ENCODE measurements around the gene CCDC88A. TPM values are rescaled to one million over a fixed set of nuclear protein-coding genes. Genes with fewer than 3 reads are reported as not detected.
"Not testable (repeated sequence)": the region's sequence is repeated elsewhere in the genome, so short reads cannot be mapped to it uniquely, and the experiment has no call there.

CCDC88A gene
- total RNA-seq, 1 experiment from 2014 or later = 134 TPM

DNA sequence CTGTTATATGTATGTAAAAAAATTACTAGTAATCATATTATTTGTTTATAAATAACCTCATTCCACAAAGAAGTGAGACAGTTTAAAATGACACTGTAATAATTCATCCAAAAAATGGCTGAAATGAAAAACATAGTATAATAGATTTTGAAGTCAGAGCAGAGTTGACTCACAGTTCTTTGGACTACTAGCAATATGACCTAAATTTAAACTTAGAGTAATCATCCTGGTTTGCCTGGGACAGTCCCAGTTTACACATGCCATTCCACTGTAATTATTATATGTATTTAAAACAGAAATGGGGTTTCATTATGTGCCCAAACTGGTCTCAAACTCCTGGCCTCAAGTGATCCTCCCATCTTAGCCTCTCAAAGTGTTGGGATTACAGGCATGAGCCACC is 48.3 kb downstream of the CCDC88A start:
- Histone ChIP-seq H3K4me3 (no peak overlapping the region), H3K27ac (no peak overlapping the region), H3K27me3 (no peaks in the 10 kb centered on the region), H3K9me3 (replicated peaks) (no peaks in the 10 kb centered on the region), H3K36me3 (peaks cover 35% of the 10 kb centered on the region), H3K4me1 (no peaks in the 10 kb centered on the region)
- no peak for DNase-seq

DNA sequence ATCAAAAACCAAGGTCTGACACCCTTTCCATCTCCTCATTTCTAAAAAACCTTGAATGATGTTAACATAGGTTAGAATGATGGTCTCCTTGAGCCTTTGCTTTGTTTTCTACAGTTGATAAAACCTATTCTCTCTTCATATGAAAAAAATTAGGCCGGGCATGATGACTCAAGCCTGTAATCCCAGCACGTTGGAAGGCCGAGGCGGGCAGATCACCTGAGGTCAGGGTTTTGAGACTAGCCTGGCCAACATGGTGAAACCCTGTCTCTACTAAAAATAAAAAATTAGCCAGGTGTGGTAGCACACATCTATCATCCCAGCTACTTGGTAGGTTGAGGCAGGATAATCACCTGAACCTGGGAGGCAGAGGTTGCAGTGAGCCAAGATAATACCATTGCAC is 49.4 kb downstream of the CCDC88A start:
- no peaks in the 10 kb centered on the region for H3K27me3 ChIP-seq
- no peak overlapping the region for H3K27ac ChIP-seq
- no peak for DNase-seq
- H3K4me3 ChIP-seq = no peak overlapping the region
- no peaks in the 10 kb centered on the region for H3K4me1 ChIP-seq
- peaks cover 35% of the 10 kb centered on the region for H3K36me3 ChIP-seq
- H3K9me3 ChIP-seq (replicated peaks) = no peaks in the 10 kb centered on the region

DNA sequence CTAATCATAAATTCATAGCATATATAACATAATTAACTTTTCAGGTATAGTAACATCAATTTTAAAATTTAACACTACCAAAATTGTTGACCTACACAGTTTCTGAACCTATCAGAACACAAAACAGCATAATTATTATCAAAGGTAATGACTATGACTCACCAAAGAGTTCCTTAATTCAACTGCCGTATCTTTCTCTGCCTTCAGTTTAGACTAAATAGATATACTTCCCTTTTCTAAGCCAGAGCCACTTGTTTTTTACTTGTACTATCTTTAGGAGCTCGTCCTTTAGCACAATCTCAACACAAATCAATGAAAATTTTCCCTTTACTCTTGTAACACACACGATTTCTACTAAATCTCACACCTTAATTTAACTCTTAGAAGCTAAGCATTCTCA is 54.4 kb downstream of the CCDC88A start:
- Histone ChIP-seq H3K4me1 (no peaks in the 10 kb centered on the region), H3K4me3 (no peak overlapping the region), H3K27me3 (no peaks in the 10 kb centered on the region), H3K36me3 (peaks cover 30% of the 10 kb centered on the region), H3K27ac (no peak overlapping the region), H3K9me3 (replicated peaks) (no peaks in the 10 kb centered on the region)
- DNase-seq = no peak

DNA sequence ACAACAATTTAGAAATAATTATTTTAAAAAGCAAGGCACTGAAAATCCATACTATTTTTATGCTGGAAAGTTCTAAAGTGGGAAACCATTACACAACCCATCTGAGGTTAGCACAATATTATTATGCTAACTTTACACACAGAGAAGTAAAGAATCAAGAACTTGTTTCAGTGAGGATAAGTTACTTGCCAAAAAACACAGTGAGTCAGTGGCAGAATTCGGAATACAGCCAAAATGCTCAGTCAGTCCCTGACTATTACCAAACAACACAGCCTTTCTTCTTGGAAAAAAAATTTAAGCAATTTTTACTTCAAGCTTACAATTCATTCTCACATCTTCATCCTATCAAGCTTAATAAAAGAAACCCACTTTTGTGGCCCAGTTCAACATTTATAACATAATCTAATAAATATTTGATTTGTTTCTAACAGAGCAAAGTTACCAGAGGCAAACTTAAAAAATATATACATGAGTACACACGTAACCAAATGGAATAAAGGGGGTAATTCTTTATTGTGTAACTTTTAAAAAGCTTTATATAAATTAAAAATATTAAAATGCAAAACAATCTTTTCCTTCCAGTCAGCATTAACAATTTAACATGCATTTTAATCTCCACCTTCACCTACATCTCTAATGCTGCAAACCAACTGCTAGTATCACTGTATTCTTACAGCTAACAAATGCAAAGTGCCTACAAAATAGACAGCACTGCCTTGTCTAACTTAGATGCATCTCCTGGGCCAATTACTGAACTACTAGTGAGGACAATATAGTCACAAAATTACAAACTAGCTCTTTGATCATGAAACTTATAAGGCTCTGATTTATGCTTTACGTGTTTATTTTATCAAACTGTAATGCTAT is 55.2 kb downstream of the CCDC88A start:
- Histone ChIP-seq H3K9me3 (replicated peaks) (no peaks in the 10 kb centered on the region), H3K27me3 (no peaks in the 10 kb centered on the region), H3K4me1 (no peaks in the 10 kb centered on the region), H3K36me3 (peaks cover 23% of the 10 kb centered on the region), H3K4me3 (no peak overlapping the region), H3K27ac (no peak overlapping the region)
- DNase-seq = no peak

DNA sequence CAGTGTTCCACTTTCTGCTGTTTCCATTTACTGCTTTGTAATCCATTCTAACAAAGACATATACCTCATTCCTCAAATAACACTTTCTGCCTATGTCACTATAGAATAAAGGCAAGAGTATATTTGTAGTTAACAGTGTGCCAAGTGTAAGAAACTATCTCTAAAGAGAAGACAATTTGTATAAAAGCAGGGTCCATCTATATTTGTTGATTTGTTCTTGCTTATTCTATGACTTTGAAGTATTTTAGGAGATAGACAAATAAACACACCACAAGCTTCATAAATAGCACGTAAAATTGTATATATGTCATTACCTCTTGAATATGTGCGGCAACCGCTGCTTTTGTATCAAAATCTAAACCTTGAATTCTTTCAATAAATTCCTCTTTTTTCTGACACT is 56.0 kb downstream of the CCDC88A start:
- H3K4me1 ChIP-seq = no peaks in the 10 kb centered on the region
- no peak overlapping the region for H3K27ac ChIP-seq
- H3K4me3 ChIP-seq = no peak overlapping the region
- no peaks in the 10 kb centered on the region for H3K9me3 ChIP-seq (replicated peaks)
- no peaks in the 10 kb centered on the region for H3K27me3 ChIP-seq
- H3K36me3 ChIP-seq = peaks cover 23% of the 10 kb centered on the region
- DNase-seq = no peak

DNA sequence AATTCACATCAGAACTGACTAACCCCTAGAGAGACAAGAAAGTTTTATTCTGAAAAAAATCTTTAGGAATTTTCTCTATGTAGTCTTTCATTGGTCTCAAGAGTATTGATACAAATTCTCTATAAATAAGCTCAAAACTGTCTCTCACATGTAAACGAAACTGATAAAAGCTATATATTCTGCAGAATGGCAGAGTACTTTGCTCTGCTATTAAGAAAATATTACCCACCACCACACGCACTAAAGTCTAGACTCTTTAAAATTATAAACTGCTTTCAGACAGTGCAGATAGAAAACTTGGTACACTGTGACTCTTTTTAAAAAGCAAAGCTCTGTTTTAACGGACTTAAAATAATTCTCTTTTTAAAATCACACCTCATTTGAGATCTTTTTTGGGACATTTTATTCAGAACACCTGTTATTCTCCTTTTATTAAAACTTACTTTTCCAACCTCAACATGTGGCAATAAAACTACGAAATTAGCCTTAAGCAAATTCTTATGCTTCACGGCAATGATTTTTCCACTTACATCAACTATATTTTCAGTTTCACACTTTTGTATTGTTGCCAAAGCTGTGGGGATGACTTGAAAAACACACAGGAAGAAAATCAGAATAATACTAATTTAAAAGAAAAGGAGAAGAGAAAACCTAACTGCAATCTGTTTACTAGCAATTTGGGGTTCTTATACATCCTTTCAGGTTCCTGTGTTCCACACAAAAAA is 58.0 kb downstream of the CCDC88A start:
- peaks cover 21% of the 10 kb centered on the region; the same call in 1 of the 2 replicates for H3K36me3 ChIP-seq
- no peaks in the 10 kb centered on the region for H3K4me1 ChIP-seq
- H3K27ac ChIP-seq = no peak overlapping the region
- H3K4me3 ChIP-seq = no peak overlapping the region
- H3K9me3 ChIP-seq (replicated peaks) = no peaks in the 10 kb centered on the region
- H3K27me3 ChIP-seq = no peaks in the 10 kb centered on the region
- DNase-seq = no peak

DNA sequence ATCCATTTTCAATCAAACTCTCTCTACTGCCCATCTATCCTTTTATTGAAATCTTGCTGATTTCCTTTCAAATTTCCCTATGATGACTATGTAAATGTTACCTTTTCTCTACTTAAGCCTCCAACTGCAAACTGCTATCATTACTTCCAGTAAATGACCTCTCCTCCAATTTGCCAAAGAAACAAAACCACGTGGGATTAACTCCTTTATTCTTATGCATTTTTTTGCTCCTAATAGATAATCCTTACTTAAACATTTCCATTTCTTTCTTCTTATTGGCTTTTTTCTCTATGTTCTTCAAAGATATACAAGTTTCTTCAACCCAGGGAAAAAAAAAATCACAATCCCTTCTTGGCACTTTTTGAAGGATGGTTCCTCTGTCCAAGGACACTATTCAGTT is 61.2 kb downstream of the CCDC88A start:
- Histone ChIP-seq H3K27me3 (no peaks in the 10 kb centered on the region), H3K4me1 (no peaks in the 10 kb centered on the region), H3K36me3 (peaks cover 32% of the 10 kb centered on the region), H3K9me3 (replicated peaks) (no peaks in the 10 kb centered on the region), H3K4me3 (no peak overlapping the region), H3K27ac (no peak overlapping the region)
- no peak for DNase-seq

DNA sequence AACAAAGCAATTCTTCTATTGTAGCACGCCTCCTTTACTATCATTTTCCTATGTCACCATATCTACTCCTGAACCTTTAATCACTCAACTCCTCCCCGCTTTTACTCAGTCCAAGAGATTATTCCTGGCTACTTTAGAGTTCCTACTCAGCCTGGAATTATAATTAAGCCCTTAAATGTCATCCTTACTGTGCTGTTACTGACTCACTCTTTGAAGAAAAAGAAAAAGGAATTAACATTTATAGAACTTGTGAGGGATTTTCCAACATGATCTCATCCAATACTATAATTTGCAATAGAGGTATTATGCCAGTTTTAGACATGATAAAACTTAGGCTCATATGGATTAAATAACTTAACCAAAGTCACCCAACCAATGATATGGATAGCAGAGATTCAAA is 61.7 kb downstream of the CCDC88A start:
- H3K27me3 ChIP-seq = no peaks in the 10 kb centered on the region
- peaks cover 35% of the 10 kb centered on the region for H3K36me3 ChIP-seq
- no peaks in the 10 kb centered on the region for H3K4me1 ChIP-seq
- H3K9me3 ChIP-seq (replicated peaks) = no peaks in the 10 kb centered on the region
- DNase-seq = no peak
- H3K4me3 ChIP-seq = no peak overlapping the region
- H3K27ac ChIP-seq = no peak overlapping the region

DNA sequence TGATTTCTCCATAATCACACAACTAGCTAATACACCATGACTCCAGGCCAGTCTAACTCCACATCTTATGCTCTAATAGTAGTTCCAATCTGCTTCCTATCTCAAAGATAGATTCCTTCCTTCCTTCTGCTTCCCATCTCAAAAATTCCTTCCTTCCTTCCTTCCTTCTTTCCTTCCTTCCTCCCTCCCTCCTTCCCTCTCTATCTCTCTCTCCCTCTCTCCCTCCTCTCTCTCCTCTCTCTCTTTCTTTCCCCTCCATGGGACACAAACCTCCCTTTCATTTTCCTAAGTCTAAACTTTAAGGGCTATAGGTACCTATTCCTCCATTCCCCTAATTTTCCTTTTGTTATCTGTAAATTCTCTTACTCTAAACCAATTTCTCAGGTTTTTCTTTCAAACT is 62.5 kb downstream of the CCDC88A start:
- H3K4me3 ChIP-seq = no peak overlapping the region
- no peak for DNase-seq
- H3K36me3 ChIP-seq = peaks cover 37% of the 10 kb centered on the region
- H3K9me3 ChIP-seq (replicated peaks) = no peaks in the 10 kb centered on the region
- no peak overlapping the region for H3K27ac ChIP-seq
- H3K4me1 ChIP-seq = no peaks in the 10 kb centered on the region
- no peaks in the 10 kb centered on the region for H3K27me3 ChIP-seq

DNA sequence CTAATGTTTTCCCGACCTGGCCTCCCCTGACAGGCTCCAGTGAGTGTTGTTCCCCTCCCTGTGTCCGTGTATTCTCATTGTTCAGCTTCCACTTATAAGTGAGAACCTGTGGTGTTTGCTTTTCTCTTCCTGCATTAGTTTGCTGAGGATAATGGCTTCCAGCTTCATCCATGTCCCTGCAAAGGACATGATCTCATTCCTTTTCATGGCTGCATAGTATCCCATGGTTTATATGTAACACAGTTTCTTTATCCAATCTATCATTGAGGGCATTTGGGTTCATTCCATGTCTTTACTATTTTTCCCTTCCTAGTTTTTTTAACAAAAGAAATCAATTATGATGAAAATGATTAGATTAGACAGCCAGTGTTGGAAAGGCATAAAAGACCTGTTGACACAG is 63.5 kb downstream of the CCDC88A start:
- not testable (repeated sequence) for DNase-seq; H3K4me3 ChIP-seq; H3K4me1 ChIP-seq; H3K27me3 ChIP-seq; H3K9me3 ChIP-seq (replicated peaks); H3K27ac ChIP-seq
- H3K36me3 ChIP-seq = peaks cover 38% of the 10 kb centered on the region

DNA sequence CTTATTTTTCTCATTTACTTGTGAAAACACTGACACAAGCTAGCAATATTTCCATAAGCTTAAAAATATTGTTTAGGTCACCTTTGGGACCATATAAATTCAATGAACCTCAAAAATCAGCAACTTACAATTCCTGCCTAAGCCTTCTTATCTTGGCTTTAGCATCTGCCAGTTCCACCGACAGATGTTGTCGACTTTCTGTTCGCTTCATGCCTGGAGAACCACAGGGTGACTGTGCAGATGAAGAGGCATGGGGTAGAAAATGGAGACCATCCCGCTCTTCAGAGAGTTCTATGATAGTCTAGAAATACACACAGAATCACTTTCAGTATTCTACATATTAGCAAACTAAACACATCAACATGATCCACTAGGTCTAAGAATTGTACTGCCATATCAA is 64.2 kb downstream of the CCDC88A start:
- no peak overlapping the region for H3K27ac ChIP-seq
- H3K4me3 ChIP-seq = no peak overlapping the region
- no peaks in the 10 kb centered on the region for H3K9me3 ChIP-seq (replicated peaks)
- H3K27me3 ChIP-seq = no peaks in the 10 kb centered on the region
- H3K4me1 ChIP-seq = no peaks in the 10 kb centered on the region
- no peak for DNase-seq
- H3K36me3 ChIP-seq = peaks cover 32% of the 10 kb centered on the region

DNA sequence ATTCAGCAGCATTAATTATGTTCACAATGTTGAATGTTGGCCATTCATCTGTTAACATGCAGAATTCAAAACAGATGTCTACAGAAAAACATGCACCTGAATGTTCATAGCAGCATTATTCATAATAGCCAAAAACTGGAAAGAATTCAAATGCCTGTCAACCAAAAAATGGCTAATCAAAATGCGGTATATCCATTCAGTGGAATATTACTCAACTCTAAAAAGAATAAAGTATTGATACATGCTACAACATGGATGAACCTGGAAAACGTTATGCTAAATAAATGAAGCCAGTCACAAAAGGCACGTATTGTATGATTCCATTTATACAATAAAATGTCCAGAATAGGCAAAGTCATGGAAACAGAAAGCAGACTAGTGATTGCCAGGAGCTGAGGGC is 68.0 kb downstream of the CCDC88A start:
- H3K27ac ChIP-seq = no peak overlapping the region
- H3K9me3 ChIP-seq (replicated peaks) = no peaks in the 10 kb centered on the region
- H3K27me3 ChIP-seq = no peaks in the 10 kb centered on the region
- peaks cover 51% of the 10 kb centered on the region for H3K36me3 ChIP-seq
- H3K4me3 ChIP-seq = no peak overlapping the region
- DNase-seq = no peak
- H3K4me1 ChIP-seq = no peaks in the 10 kb centered on the region

DNA sequence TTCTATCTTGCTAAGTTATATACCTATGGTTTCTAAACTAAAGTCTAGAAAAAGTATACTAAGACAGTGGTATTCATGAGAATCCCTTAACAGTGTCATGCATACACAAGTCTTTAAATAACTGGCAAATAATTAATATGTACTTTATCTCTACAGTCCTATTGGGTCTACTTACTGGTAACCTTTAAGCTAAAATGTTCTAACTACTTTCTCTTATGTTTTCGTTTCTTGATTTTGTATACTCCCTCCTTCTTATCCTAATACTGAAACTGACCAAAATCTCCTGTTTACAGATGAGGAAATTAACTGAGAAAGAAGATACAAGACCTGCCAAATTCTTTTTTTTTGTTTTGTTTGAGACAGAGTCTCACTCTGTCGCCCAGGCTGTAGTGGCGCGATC is 74.6 kb downstream of the CCDC88A start:
- no peaks in the 10 kb centered on the region for H3K4me1 ChIP-seq
- H3K27me3 ChIP-seq = no peaks in the 10 kb centered on the region
- H3K36me3 ChIP-seq = peaks cover 71% of the 10 kb centered on the region
- no peaks in the 10 kb centered on the region for H3K9me3 ChIP-seq (replicated peaks)
- no peak overlapping the region for H3K27ac ChIP-seq
- no peak overlapping the region for H3K4me3 ChIP-seq
- DNase-seq = no peak

DNA sequence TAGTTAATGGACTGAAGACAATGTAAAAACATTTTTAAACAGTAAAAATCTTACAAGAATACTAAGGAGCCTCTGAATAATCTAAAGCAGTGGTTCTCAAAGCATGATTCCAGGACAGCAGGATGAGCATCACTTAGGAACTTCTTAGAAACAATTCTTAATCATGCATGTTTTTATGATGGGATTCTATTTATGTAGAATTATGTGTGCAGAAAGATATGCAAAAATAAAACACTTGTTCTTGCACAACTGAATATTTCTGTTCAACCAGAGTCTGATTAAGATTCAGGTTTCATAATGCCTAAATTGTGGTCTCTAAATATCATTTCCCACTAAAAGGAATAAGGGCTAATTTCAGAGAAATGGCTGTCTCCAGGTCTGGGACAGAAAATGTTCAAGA is 81.4 kb downstream of the CCDC88A start:
- DNase-seq = no peak
- Histone ChIP-seq H3K9me3 (replicated peaks) (no peaks in the 10 kb centered on the region), H3K27me3 (no peaks in the 10 kb centered on the region), H3K36me3 (peaks cover 72% of the 10 kb centered on the region), H3K27ac (no peak overlapping the region), H3K4me1 (no peaks in the 10 kb centered on the region), H3K4me3 (no peak overlapping the region)

DNA sequence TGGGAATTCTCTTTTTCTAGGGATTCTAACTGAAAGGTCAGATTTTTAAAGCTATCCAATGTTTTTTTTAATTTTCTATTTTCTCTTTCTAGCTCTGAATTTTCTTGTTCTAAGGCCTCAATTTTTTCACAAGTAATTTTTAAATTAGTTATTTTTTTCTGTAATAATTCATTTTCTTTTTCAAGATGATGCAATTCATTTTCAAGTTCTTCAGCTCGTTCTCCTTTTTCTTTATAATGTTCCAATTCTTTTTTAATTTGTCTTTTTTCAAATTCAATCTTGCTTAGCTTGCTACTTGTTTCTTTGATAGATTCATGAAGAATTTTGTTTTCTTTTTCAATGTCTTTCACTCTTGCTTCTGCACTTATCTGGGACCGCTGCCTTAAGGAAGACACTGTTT is 84.9 kb downstream of the CCDC88A start:
- Histone ChIP-seq H3K4me1 (no peaks in the 10 kb centered on the region; the same call in 1 of the 2 replicates), H3K9me3 (replicated peaks) (no peaks in the 10 kb centered on the region), H3K27me3 (no peaks in the 10 kb centered on the region), H3K36me3 (peaks cover 56% of the 10 kb centered on the region), H3K27ac (no peak overlapping the region), H3K4me3 (no peak overlapping the region)
- no peak for DNase-seq

All from SJCRH30 (cell line).